Heart left ventricle (tissue), 16 donors: ENCODE data around the gene MIER2. TPM values are rescaled to one million over a fixed set of nuclear protein-coding genes. Genes with fewer than 3 reads are reported as not detected.

ENCODE experiments used
- ATAC-seq, 4 donors: fragments of 200-7000 bp; cut with Tn5 transposase; one replicate each; pipeline ENCODE4 v1.9.1; 2020 to 2022; ENCODE audit warnings: moderate library complexity in 4 of 4, mild to moderate bottlenecking in 3 of 4, moderate number of reproducible peaks in 1 of 4
- DNase-seq, 5 donors: peaks; one replicate each; pipeline ENCODE4 v3.0.0-alpha.2; 2020
- H3K27ac ChIP-seq, 12 donors: fragments of 200-600 bp; sonication (generic) in 4 of 12; one replicate each; pipeline versions ENCODE4 v1.5.0 to v1.8.0; 2016 to 2022; ENCODE audit warnings: mild to moderate bottlenecking in 2 of 12
- H3K27me3 ChIP-seq, 9 donors: fragments of 200-600 bp; sonication (generic) in 2 of 9; one replicate each; pipeline versions ENCODE4 v1.5.1 to v1.8.0; 2016 to 2022; ENCODE audit warnings: mild to moderate bottlenecking in 3 of 9
- H3K36me3 ChIP-seq, 9 donors: fragments of 200-600 bp; sonication (generic) in 2 of 9; one replicate each; pipeline versions ENCODE4 v1.5.0 to v1.8.0; 2018 to 2022; ENCODE audit warnings: mild to moderate bottlenecking in 2 of 9
- H3K4me1 ChIP-seq, 12 donors: fragments of 200-600 bp; sonication (generic) in 4 of 12; one replicate each; pipeline versions ENCODE4 v1.5.0 to v1.8.0; 2016 to 2022; ENCODE audit warnings: mild to moderate bottlenecking in 3 of 12
- H3K4me3 ChIP-seq, 12 donors: fragments of 200-600 bp; sonication (generic) in 4 of 12; one replicate each; pipeline versions ENCODE4 v1.5.0 to v1.8.0; 2017 to 2022; ENCODE audit warnings: mild to moderate bottlenecking in 9 of 12, moderate library complexity in 4 of 12
- H3K9me3 ChIP-seq, 12 donors: fragments of 200-600 bp; sonication (generic) in 4 of 12; one replicate each; pipeline versions ENCODE4 v1.5.0 to v1.8.0; 2016 to 2022; ENCODE audit warnings: mild to moderate bottlenecking in 1 of 12
- POLR2A ChIP-seq, 2 donors: fragments of 450-650 bp; IDR thresholded peaks; one replicate each; pipeline ENCODE4 v1.6.1; 2017; ENCODE audit warnings: antibody characterized with exemption in 2 of 2, mild to moderate bottlenecking in 2 of 2, moderate library complexity in 2 of 2
- WGBS, 4 donors: extraction: QIAGEN DNeasy Blood & Tissue Kit in 2 of 4; methylation state at CpG; one replicate each; pipeline versions ENCODE4 v1.1.5 to v1.1.7; 2013 to 2018; 5-methylcytosine and 5-hydroxymethylcytosine counted together
- intact Hi-C, 10 donors: fragments of 100-400 bp; cut with DNase I; formaldehyde crosslinking; loops; one replicate each; pipeline versions ENCODE4 v1.11.1 to v1.14.2; 2022
- polyA plus RNA-seq, 2 donors: library from polyadenylated mRNA; stranded (reverse); fragments of 200-250 nt; gene quantifications; one replicate each; pipeline ENCODE4 v1.2.3, GENCODE V29; 2013
- total RNA-seq, 9 donors: library from RNA; depleted of rRNA in 2 of 9; stranded (reverse); fragments of >200 nt in 2 of 9; fragmentation: NEBNext Ultra II Directional in 3 of 9; extraction: Animal tissue kit (Norgen Biotek cat#: 25700) in 3 of 9; gene quantifications; one replicate each; pipeline versions ENCODE4 v1.1.0 to v1.2.4, GENCODE V29; 2016 to 2023
- TF ChIP-seq, protein P1 (sequence below), 12 donors: fragments of 200-600 bp; sonication (generic) in 4 of 12; IDR thresholded peaks; one replicate each; pipeline versions ENCODE4 v1.5.0 to v1.8.0; 2018 to 2022; ENCODE audit warnings: antibody characterized with exemption in 12 of 12, mild to moderate bottlenecking in 5 of 12
- donor health status: ischemic (EF 13 %, LVEDD 7.1; RV severe dilation, severe dysfunction).
- donor health status: healthy with polysubstance abuse.
- donor health status: DM: no; HTN: yes; CAD: no.
- donor health status: DM: no; HTN: no; CAD: no.
- donor health status: ischemic (EF 25% LVEDD 6.9; RV normal size, moderate dysfunction).
- donor health status: ischemic (EF 25% LVEDD 5.7; RV mildly dilated, moderate dysfunction).
- donor health status: healthy.
- donor health status: DM: yes; HTN: yes; CAD: no.
- donor health status: ischemic (EF 35%, LVEDD 5.7; RV mildly dilated, moderate dysfunction).
- donor health status: nonischemic (EF 11% LVEDD 7.7; RV severe dilation, severe dysfunction).
- donor health status: DM: yes; HTN: yes; CAD: no.
- donor health status: PGD.
- donor health status: ischemic (EF 29% LVEDD 5.4; RV normal size, mild dysfunction).
- donor health status: nonischemic (EF 23%, LVEDD 6.1; RV moderate dilation, normal function).

The MIER2 gene
- total and polyA plus RNA-seq, 11 donors = 15.7 to 30.3 (median 19.5) TPM

DNA sequence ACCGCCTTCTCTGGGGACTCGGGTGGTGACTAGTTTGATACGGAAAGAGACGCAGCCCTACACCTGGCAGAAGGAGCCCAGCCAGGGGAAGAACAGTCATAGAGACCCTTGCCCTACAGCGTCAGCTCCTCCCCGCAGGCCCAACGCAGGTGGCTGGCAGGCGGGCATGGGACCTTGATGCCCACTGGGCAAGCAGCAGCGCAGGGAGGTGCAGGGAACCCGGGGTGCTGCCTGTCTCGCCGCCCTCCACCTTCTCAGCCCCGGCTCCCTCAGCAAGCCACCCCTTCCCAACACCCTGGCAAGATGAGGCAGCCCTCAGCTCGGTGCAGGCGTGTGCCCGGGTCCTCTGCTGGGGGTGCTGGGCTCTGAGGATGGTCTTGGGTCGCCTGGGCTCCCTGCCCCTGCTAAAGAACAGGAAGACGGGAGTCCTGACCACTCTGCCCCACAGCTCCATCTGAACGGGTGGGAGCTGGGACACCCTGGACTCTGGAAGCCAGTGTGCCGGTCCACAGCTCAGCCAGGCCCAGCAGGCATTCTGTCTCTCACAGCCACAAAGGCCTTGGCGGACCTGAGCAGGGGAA is 9.0 kb downstream of the MIER2 start:
- WGBS, 4 donors = 91 to 92% (median 92%) methylated on average over 10 to 21 of the region's 21 CpGs

GRCh38 chr19:335072-335471 is 9.5 kb downstream of the MIER2 start:
- no peak overlapping the region for H3K4me3 ChIP-seq
- peaks cover 0 to 46% (median 34%) of the 10 kb centered on the region in 9 donors for H3K36me3 ChIP-seq
- no peak for DNase-seq
- 81 to 94% (median 89%) methylated on average over 8 to 9 of the region's 9 CpGs for WGBS, 4 donors
- H3K9me3 ChIP-seq = peaks cover 0 to 11% (median 0%) of the 10 kb centered on the region in 12 donors
- TF ChIP-seq, protein P1, sequence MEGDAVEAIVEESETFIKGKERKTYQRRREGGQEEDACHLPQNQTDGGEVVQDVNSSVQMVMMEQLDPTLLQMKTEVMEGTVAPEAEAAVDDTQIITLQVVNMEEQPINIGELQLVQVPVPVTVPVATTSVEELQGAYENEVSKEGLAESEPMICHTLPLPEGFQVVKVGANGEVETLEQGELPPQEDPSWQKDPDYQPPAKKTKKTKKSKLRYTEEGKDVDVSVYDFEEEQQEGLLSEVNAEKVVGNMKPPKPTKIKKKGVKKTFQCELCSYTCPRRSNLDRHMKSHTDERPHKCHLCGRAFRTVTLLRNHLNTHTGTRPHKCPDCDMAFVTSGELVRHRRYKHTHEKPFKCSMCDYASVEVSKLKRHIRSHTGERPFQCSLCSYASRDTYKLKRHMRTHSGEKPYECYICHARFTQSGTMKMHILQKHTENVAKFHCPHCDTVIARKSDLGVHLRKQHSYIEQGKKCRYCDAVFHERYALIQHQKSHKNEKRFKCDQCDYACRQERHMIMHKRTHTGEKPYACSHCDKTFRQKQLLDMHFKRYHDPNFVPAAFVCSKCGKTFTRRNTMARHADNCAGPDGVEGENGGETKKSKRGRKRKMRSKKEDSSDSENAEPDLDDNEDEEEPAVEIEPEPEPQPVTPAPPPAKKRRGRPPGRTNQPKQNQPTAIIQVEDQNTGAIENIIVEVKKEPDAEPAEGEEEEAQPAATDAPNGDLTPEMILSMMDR (IDR thresholded peaks at IDR 0.05) = no peak
- TF ChIP-seq POLR2A (IDR thresholded peaks at IDR 0.05) = no peak
- intact Hi-C loops = no loop called here
- peak in 2 of 4 donors; percentile 17 to 33 for ATAC-seq
- peaks cover 0 to 10% (median 0%) of the 10 kb centered on the region in 12 donors for H3K4me1 ChIP-seq
- H3K27me3 ChIP-seq = no peaks in the 10 kb centered on the region
- H3K27ac ChIP-seq = no peak overlapping the region

More for the DNA sequence above, 9.0 kb downstream of the MIER2 start:
- peaks cover 0 to 41% (median 29%) of the 10 kb centered on the region in 9 donors for H3K36me3 ChIP-seq
- no peak for DNase-seq
- peak in 1 of 4 donors; percentile 19 for ATAC-seq
- no peak overlapping the region for H3K4me3 ChIP-seq
- TF ChIP-seq POLR2A (IDR thresholded peaks at IDR 0.05) = no peak
- TF ChIP-seq, protein P1 (IDR thresholded peaks at IDR 0.05) = no peak
- peaks cover 0 to 7% (median 0%) of the 10 kb centered on the region in 12 donors for H3K9me3 ChIP-seq
- no peaks in the 10 kb centered on the region for H3K27me3 ChIP-seq
- no peak overlapping the region for H3K27ac ChIP-seq
- H3K4me1 ChIP-seq = peaks cover 0 to 13% (median 1%) of the 10 kb centered on the region in 12 donors
- intact Hi-C loops = no loop called here

- Histone ChIP-seq H3K27ac (no peak overlapping the region), H3K36me3 (peaks cover 0 to 50% (median 40%) of the 10 kb centered on the region in 9 donors), H3K4me3 (no peak overlapping the region), H3K4me1 (peaks cover 0 to 10% (median 0%) of the 10 kb centered on the region in 12 donors), H3K27me3 (no peaks in the 10 kb centered on the region), H3K9me3 (peaks cover 0 to 11% (median 0%) of the 10 kb centered on the region in 12 donors)
- 93 to 97% (median 94%) methylated on average over 16 to 19 of the region's 19 CpGs for WGBS, 4 donors
- no peak for TF ChIP-seq POLR2A (IDR thresholded peaks at IDR 0.05)
- TF ChIP-seq, protein P1 (IDR thresholded peaks at IDR 0.05) = no peak
- ATAC-seq (no peak), DNase-seq (no peak)
- intact Hi-C loops = no loop called here
Measured at GRCh38 chr19:334296-335071, 10.1 kb downstream of the MIER2 start.

DNA sequence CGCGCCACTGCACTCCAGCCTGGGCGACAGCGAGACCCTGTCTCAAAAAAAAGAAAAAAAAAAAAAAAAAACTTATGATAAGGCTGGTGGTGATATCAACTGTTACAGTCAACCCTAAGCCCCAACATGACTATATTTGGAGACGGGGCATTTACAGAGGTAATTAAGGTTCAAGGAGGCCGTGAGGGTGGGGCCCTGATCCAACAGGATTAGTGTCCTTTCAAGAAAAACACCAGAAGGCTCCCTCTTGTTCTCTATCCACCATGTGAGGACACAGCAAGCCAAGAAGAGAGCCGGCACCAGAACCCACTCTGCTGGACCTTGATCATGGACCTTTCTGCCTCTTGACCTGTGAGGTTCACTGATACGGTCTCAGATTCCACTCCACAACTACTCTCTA is 14.1 kb downstream of the MIER2 start:
- Histone ChIP-seq H3K4me1 (peaks cover 0 to 4% (median 0%) of the 10 kb centered on the region in 12 donors), H3K27ac (no peak overlapping the region), H3K9me3 (peaks cover 0 to 24% (median 5%) of the 10 kb centered on the region in 12 donors), H3K27me3 (no peaks in the 10 kb centered on the region), H3K4me3 (no peak overlapping the region), H3K36me3 (peaks cover 0 to 84% (median 79%) of the 10 kb centered on the region in 9 donors)
- 97 to 98% (median 97%) methylated on average over 8 of the region's 8 CpGs for WGBS, 4 donors
- DNase-seq (no peak), ATAC-seq (no peak)
- intact Hi-C loops = no loop called here
- TF ChIP-seq, protein P1 (IDR thresholded peaks at IDR 0.05) = no peak
- TF ChIP-seq POLR2A (IDR thresholded peaks at IDR 0.05) = no peak
